H1 (cell line): ENCODE results near the gene STRIP2. TPM values are rescaled to one million over a fixed set of nuclear protein-coding genes. Genes with fewer than 3 reads are reported as not detected.

Experiments
- CTCF ChIA-PET: fragments of 300-600 bp; sonication (Branson Sonifier 250); formaldehyde crosslinking; loops from one replicate; lab custom pipeline; 2021; ENCODE audit not compliant: partially characterized antibody; lab: Charles Lee
- POLR2A ChIA-PET: fragments of 300-600 bp; sonication (Branson Sonifier 250); formaldehyde crosslinking; loops from one replicate; lab custom pipeline; 2021; ENCODE audit warnings: inconsistent platforms; ENCODE audit not compliant: partially characterized antibody; lab: Charles Lee
- DNase-seq, 2 experiments: peaks; one replicate each; pipeline versions ENCODE4 v3.0.0 to v3.0.0-alpha.2; 2010 to 2022; ENCODE audit warnings: low spot score in 2 of 2, low read depth in 1 of 2, mixed read lengths in 1 of 2
- FAIRE-seq: peaks from 2 replicates; lab custom pipeline; 2011; peaks lifted over from hg19 to GRCh38; lab: Jason Lieb, UNC
- H2AFZ ChIP-seq: 2 replicates; pipeline ENCODE4 v1.8.1; 2012; ENCODE audit warnings: low read length, inconsistent platforms
- H2AK5ac ChIP-seq: 2 replicates; pipeline ENCODE4 v1.6.1; 2013; ENCODE audit warnings: low read depth, low read length
- H2BK120ac ChIP-seq: replicated peaks from 2 replicates; pipeline ENCODE3; 2013; ENCODE audit warnings: low read depth, low read length, inconsistent platforms
- H2BK12ac ChIP-seq: 2 replicates; pipeline ENCODE4 v1.6.1; 2013; ENCODE audit warnings: low read depth, low read length
- H2BK15ac ChIP-seq: 2 replicates; pipeline ENCODE4 v1.6.1; 2013; ENCODE audit warnings: low read length
- H2BK20ac ChIP-seq: 2 replicates; pipeline ENCODE4 v1.6.1; 2013; ENCODE audit warnings: low read length
- H2BK5ac ChIP-seq: 2 replicates; pipeline ENCODE4 v1.6.1; 2013; ENCODE audit warnings: low read depth, low read length
- H3K14ac ChIP-seq: 2 replicates; pipeline ENCODE4 v1.6.1; 2013; ENCODE audit warnings: inconsistent platforms; ENCODE audit not compliant: insufficient read length
- H3K18ac ChIP-seq: 2 replicates; pipeline ENCODE4 v1.6.1; 2013; ENCODE audit warnings: low read length; ENCODE audit errors: extremely low read depth
- H3K23ac ChIP-seq: 2 replicates; pipeline ENCODE4 v1.6.1; 2013; ENCODE audit warnings: inconsistent platforms; ENCODE audit not compliant: insufficient read length
- H3K23me2 ChIP-seq: 2 replicates; pipeline ENCODE4 v1.6.1; 2013; ENCODE audit warnings: low read depth, low read length
- H3K27ac ChIP-seq: 2 replicates; pipeline ENCODE4 v1.6.1; 2011; ENCODE audit warnings: low read depth, low read length, inconsistent platforms
- H3K27me3 ChIP-seq, 4 experiments: replicated peaks in 1 of 4; 1 replicate in 1 of 4; 2 replicates in 3 of 4; pipeline versions ENCODE4 v1.6.1 to v1.8.1; 2011 to 2013; ENCODE audit warnings: low read length in 3 of 4, mild to moderate bottlenecking in 3 of 4, inconsistent platforms in 2 of 4, mixed read lengths in 2 of 4, moderate library complexity in 1 of 4; ENCODE audit not compliant: control insufficient read depth in 3 of 4, insufficient read depth in 3 of 4; ENCODE audit errors: extremely low read depth in 1 of 4
- H3K36me3 ChIP-seq, 4 experiments: 2 replicates each; pipeline versions ENCODE4 v1.6.1 to v1.8.1; 2011 to 2013; ENCODE audit warnings: mild to moderate bottlenecking in 4 of 4, low read length in 3 of 4, moderate library complexity in 2 of 4, control low read depth in 1 of 4, inconsistent platforms in 1 of 4; ENCODE audit not compliant: insufficient read depth in 4 of 4, control insufficient read depth in 2 of 4
- H3K4ac ChIP-seq: replicated peaks from 2 replicates; pipeline ENCODE3; 2013; ENCODE audit warnings: low read length, low read depth, mixed read lengths, inconsistent platforms; ENCODE audit not compliant: insufficient read length
- H3K4me1 ChIP-seq, 4 experiments: replicated peaks in 1 of 4; 1 replicate in 1 of 4; 2 replicates in 3 of 4; pipeline versions ENCODE4 v1.6.1 to v1.8.1; 2011 to 2013; ENCODE audit warnings: low read length in 3 of 4, inconsistent platforms in 2 of 4, mixed read lengths in 1 of 4; ENCODE audit not compliant: insufficient read depth in 4 of 4, control insufficient read depth in 3 of 4
- H3K4me2 ChIP-seq, 2 experiments: 2 replicates each; pipeline versions ENCODE4 v1.6.1 to v1.8.1; 2011 to 2013; ENCODE audit warnings: low read depth in 2 of 2, low read length in 2 of 2, control low read depth in 1 of 2, inconsistent platforms in 1 of 2, mild to moderate bottlenecking in 1 of 2; ENCODE audit not compliant: insufficient read depth in 1 of 2
- H3K4me3 ChIP-seq, 4 experiments: fragments of 200-600, 300-600 bp in 1 of 4; sonication (generic), shearing (Covaris generic), sonication (Bioruptor Twin) in 1 of 4; 2 replicates each; pipeline versions ENCODE4 v1.5.1 to v1.8.1; 2011 to 2016; ENCODE audit warnings: low read length in 4 of 4, low read depth in 3 of 4, control low read depth in 2 of 4, inconsistent platforms in 2 of 4, mild to moderate bottlenecking in 2 of 4, mixed read lengths in 1 of 4, moderate library complexity in 1 of 4; ENCODE audit not compliant: insufficient read depth in 2 of 4; ENCODE audit errors: extremely low read depth in 1 of 4
- H3K56ac ChIP-seq: replicated peaks from 2 replicates; pipeline ENCODE3; 2013; ENCODE audit warnings: low read depth, mild to moderate bottlenecking, mixed read lengths, low read length, inconsistent platforms; ENCODE audit not compliant: insufficient read length
- H3K79me1 ChIP-seq: 2 replicates; pipeline ENCODE4 v1.6.1; 2013; ENCODE audit warnings: low read depth, low read length, control low read depth
- H3K79me2 ChIP-seq, 2 experiments: 2 replicates each; pipeline versions ENCODE4 v1.6.1 to v1.8.1; 2012 to 2013; ENCODE audit warnings: low read length in 2 of 2, mild to moderate bottlenecking in 2 of 2, inconsistent platforms in 1 of 2; ENCODE audit not compliant: insufficient read depth in 2 of 2, control insufficient read depth in 1 of 2
- H3K9ac ChIP-seq, 4 experiments: replicated peaks in 1 of 4; 1 replicate in 1 of 4; 2 replicates in 3 of 4; pipeline versions ENCODE4 v1.6.1 to v1.8.1; 2011 to 2013; ENCODE audit warnings: low read depth in 3 of 4, low read length in 3 of 4, control low read depth in 2 of 4, mild to moderate bottlenecking in 2 of 4, moderate library complexity in 2 of 4, inconsistent platforms in 1 of 4; ENCODE audit errors: extremely low read depth in 1 of 4
- H3K9me3 ChIP-seq, 2 experiments: 2 replicates each; pipeline versions ENCODE4 v1.6.1 to v1.8.1; 2012 to 2013; ENCODE audit warnings: mild to moderate bottlenecking in 2 of 2, moderate library complexity in 2 of 2, control low read depth in 1 of 2, inconsistent platforms in 1 of 2, low read depth in 1 of 2, low read length in 1 of 2, mixed read lengths in 1 of 2; ENCODE audit not compliant: insufficient read depth in 2 of 2
- H4K20me1 ChIP-seq, 2 experiments: replicated peaks in 1 of 2; 2 replicates each; pipeline versions ENCODE3 to v1.8.1; 2011 to 2013; ENCODE audit warnings: inconsistent platforms in 2 of 2, low read length in 2 of 2, mild to moderate bottlenecking in 1 of 2; ENCODE audit not compliant: insufficient read depth in 2 of 2, control insufficient read depth in 1 of 2
- H4K5ac ChIP-seq: 2 replicates; pipeline ENCODE4 v1.6.1; 2013; ENCODE audit warnings: low read length, low read depth, mixed read lengths, inconsistent platforms; ENCODE audit not compliant: insufficient read length
- H4K8ac ChIP-seq: 2 replicates; pipeline ENCODE4 v1.8.0; 2013; ENCODE audit warnings: mild to moderate bottlenecking, moderate library complexity, low read length, inconsistent platforms; ENCODE audit not compliant: insufficient read depth; ENCODE audit errors: extremely low read depth
- H4K91ac ChIP-seq: replicated peaks from 2 replicates; pipeline ENCODE3; 2013; ENCODE audit warnings: low read length, mixed read lengths, inconsistent platforms; ENCODE audit not compliant: insufficient read length
- GTF2F1 ChIP-seq: IDR thresholded peaks from 2 replicates; pipeline ENCODE4 v1.6.1; 2012; ENCODE audit warnings: low read depth, low read length, improper control_type of control experiment, borderline replicate concordance
- SAP30 ChIP-seq: fragments of 300-600 bp; sonication (generic); IDR thresholded peaks from 2 replicates; pipeline ENCODE4 v1.7.1; 2012; ENCODE audit warnings: low read length, moderate library complexity, mild to moderate bottlenecking, inconsistent platforms; ENCODE audit not compliant: insufficient read depth, insufficient replicate concordance
- SIN3A ChIP-seq, 2 experiments: IDR thresholded peaks in 1 of 2; conservative IDR thresholded peaks in 1 of 2; 2 replicates each; pipeline ENCODE4 v1.6.1; 2011 to 2012; ENCODE audit warnings: low read length in 2 of 2, improper control_type of control experiment in 1 of 2, low read depth in 1 of 2, mild to moderate bottlenecking in 1 of 2
- polyA plus RNA-seq, 7 experiments: library from polyadenylated mRNA; depleted of rRNA in 3 of 7; stranded (reverse) in 5 of 7; unstranded in 2 of 7; fragments of >200 nt in 5 of 7; fragments of 200-250 nt in 2 of 7; gene quantifications; 1 replicate in 5 of 7; 2 replicates in 1 of 7; 4 replicates in 1 of 7; pipeline versions ENCODE4 v1.2.1 to v1.2.3, GENCODE V29; 2011 to 2013; ENCODE audit warnings: missing spikeins in 2 of 7, mixed read lengths in 2 of 7
- total RNA-seq: library from RNA; stranded (reverse); fragmentation: NEBNext Ultra II Directional; extraction: Animal tissue kit (Norgen Biotek cat#: 25700); gene quantifications from 2 replicates; pipeline ENCODE4 v1.2.1, GENCODE V29; 2021

Gene STRIP2
- total and polyA plus RNA-seq, 2 of the 8 experiments (the other 6 are each of a cell fraction or from before 2014, with no cell fraction given) = 5.3 to 8.2 TPM

- Histone ChIP-seq H3K27ac (no peak overlapping the region), H2BK12ac (no peak overlapping the region), H3K4me2 (no peak overlapping the region), H4K91ac (no peak overlapping the region), H2AK5ac (no peak overlapping the region), H3K79me2 (no peaks in the 10 kb centered on the region; a peak in 1 of 4 replicates), H3K23me2 (no peaks in the 10 kb centered on the region), H3K27me3 (no peaks in the 10 kb centered on the region), H2BK120ac (no peak overlapping the region), H4K8ac (no peak overlapping the region), H4K5ac (no peak overlapping the region), H3K9ac (no peak overlapping the region), H3K9me3 (peaks cover 4% of the 10 kb centered on the region in 2 experiments; a peak in 2 of 4 replicates), H3K23ac (no peak overlapping the region), H3K56ac (no peak overlapping the region), H3K4me3 (no peak overlapping the region), H2BK15ac (no peak overlapping the region), H3K4ac (no peak overlapping the region), H3K36me3 (peaks cover 3 to 30% (median 15%) of the 10 kb centered on the region in 4 experiments), H2AFZ (no peak overlapping the region), H2BK20ac (no peak overlapping the region), H2BK5ac (no peak overlapping the region), H3K4me1 (no peaks in the 10 kb centered on the region), H4K20me1 (no peaks in the 10 kb centered on the region), H3K79me1 (no peaks in the 10 kb centered on the region), H3K18ac (no peak overlapping the region), H3K14ac (no peak overlapping the region)
- ChIA-PET CTCF (interaction anchor here (0.7 to 1.1 kb wide), 2 partner anchors 83 to 194 kb away, joined by 3 to 4 read pairs; no protein-coding TSS in a partner anchor), POLR2A (interaction anchor here (2.8 kb wide), 1 partner anchor 11 kb away, joined by 8 read pairs; no protein-coding TSS in a partner anchor)
- TF ChIP-seq GTF2F1 = no peak
- TF ChIP-seq SIN3A (conservative IDR thresholded peaks at IDR 0.05 in 1 of 2, IDR thresholded peaks at IDR 0.05 in 1 of 2; ENCODE audit: low read depth in 1 of 2, low read length in 2 of 2) = no peak
- TF ChIP-seq SAP30 = no peak
- FAIRE-seq (no peak), DNase-seq (no peak)
Observed at GRCh38 chr7:129450295-129450694, 16.1 kb downstream of the STRIP2 start.
